Large intestine (tissue), 3 donors: ENCODE data around the gene SSU72. TPM values are rescaled to one million over a fixed set of nuclear protein-coding genes. Genes with fewer than 3 reads are reported as not detected.
A peak's percentile ranks its signal among the peaks of the same experiment; 100 is the strongest.

ENCODE experiments used
- DNase-seq, 2 donors: peaks; one replicate each; pipeline versions ENCODE4 v3.0.0 to v3.0.0-alpha.2; 2013
- H3K27ac ChIP-seq: one replicate; pipeline ENCODE4 v1.5.1; 2013; ENCODE audit warnings: low read length
- H3K27me3 ChIP-seq: 2 replicates; pipeline ENCODE4 v1.6.1; 2013; ENCODE audit warnings: low read length; ENCODE audit not compliant: control insufficient read depth, insufficient read depth
- H3K36me3 ChIP-seq: 2 replicates; pipeline ENCODE4 v1.6.1; 2013; ENCODE audit warnings: low read length; ENCODE audit not compliant: control insufficient read depth, insufficient read depth
- H3K4me1 ChIP-seq: one replicate; pipeline ENCODE4 v1.6.1; 2013; ENCODE audit warnings: low read length; ENCODE audit not compliant: control insufficient read depth, insufficient read depth
- H3K4me3 ChIP-seq: one replicate; pipeline ENCODE4 v1.5.1; 2013; ENCODE audit warnings: low read length
- H3K9me3 ChIP-seq: one replicate; pipeline ENCODE4 v1.6.1; 2013; ENCODE audit warnings: mild to moderate bottlenecking, low read depth, low read length, moderate library complexity; ENCODE audit not compliant: control insufficient read depth
- WGBS: methylation state at CpG from one replicate; pipeline ENCODE4 v1.1.5; 2013; ENCODE audit warnings: low lambda C conversion rate; ENCODE audit not compliant: insufficient coverage; 5-methylcytosine and 5-hydroxymethylcytosine counted together
- polyA plus RNA-seq: library from polyadenylated mRNA; unstranded; fragments of 120-200 nt; gene quantifications from one replicate; pipeline ENCODE4 v1.2.1, GENCODE V29; 2013

The SSU72 gene
- polyA plus RNA-seq, 1 donor: 79.4 TPM

DNA sequence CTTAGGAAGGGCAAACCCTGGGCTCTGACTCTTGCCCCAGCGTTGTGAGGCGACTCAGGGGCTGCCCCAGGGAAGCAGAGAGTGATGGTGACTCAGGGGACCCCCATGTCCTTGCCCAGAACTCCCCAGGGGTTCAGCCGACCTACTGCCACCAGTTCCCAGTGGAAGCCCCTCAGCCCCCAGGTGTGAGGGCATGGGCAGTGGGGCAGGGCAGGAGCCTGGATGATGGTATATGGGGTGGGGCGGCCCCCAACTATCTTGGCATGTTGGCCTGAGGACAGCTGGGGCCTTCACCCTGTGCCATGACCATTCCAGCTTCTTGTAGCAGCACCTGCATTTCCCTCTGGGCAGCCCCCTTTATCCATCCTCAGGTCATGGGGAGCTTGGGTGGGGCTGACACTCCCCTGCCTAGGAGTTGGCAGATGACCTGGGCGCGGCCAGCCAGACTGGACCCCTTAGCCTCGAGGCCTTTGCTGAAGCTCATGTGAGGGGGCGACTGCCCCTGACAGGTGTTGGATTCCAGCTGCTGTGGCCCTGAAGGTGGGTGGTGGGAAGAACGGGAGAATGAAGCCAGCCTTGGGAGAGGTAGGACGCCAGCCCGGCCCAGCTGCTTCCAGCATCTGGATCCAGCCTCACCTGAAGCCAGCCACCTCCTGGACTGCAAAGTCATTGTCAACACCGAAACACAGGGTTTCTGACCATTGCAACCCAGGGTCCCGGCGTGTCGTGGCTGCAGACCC, 27.1 kb upstream of the SSU72 start:
- peaks cover 16% of the 10 kb centered on the region for H3K9me3 ChIP-seq
- H3K27ac ChIP-seq: no peak overlapping the region
- H3K4me1 ChIP-seq: no peaks in the 10 kb centered on the region
- no peak overlapping the region for H3K4me3 ChIP-seq
- no peaks in the 10 kb centered on the region for H3K36me3 ChIP-seq
- peaks cover 61% of the 10 kb centered on the region for H3K27me3 ChIP-seq
- DNase-seq: no peak
- WGBS: no CpG with 5 or more reads among the region's 15 CpGs

DNA sequence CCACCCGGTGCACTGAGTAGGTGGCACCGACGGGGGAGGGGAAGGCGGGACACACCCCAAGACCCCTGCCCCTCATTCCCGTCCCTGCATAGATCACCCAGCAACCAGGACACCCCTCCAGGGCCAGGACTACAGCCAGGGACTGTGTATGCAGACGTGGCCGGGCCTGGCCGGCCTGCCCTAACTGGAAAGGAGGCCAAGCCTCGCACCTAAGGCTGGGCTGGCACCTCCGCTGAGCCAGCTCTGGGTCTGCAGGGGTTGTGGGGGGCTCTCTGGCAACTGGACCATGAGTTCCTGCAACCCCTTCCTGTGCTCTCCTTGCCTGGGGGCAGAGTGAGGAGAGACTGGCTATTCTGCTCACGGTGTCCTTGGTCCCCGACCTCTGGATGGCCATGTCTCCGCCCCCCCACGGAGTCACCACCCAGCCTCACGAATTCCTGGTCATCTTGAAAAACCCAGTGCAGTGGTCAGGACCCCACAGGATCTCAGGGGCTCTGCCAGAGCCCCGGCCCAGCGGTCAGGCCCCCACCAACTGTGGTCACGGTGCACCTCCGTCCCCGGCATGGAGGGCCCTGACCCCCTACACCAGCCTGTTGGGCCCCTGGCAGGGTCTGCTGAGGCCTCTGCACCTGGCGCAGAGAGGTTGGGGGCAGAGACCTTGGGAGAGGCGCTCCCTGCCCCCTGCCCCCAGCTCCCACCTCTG, 26.3 kb upstream of the SSU72 start:
- Histone ChIP-seq H3K27ac (no peak overlapping the region), H3K9me3 (peaks cover 16% of the 10 kb centered on the region), H3K4me3 (no peak overlapping the region), H3K36me3 (no peaks in the 10 kb centered on the region), H3K27me3 (peaks cover 68% of the 10 kb centered on the region), H3K4me1 (no peaks in the 10 kb centered on the region)
- DNase-seq: no peak
- no CpG with 5 or more reads among the region's 22 CpGs for WGBS

DNA sequence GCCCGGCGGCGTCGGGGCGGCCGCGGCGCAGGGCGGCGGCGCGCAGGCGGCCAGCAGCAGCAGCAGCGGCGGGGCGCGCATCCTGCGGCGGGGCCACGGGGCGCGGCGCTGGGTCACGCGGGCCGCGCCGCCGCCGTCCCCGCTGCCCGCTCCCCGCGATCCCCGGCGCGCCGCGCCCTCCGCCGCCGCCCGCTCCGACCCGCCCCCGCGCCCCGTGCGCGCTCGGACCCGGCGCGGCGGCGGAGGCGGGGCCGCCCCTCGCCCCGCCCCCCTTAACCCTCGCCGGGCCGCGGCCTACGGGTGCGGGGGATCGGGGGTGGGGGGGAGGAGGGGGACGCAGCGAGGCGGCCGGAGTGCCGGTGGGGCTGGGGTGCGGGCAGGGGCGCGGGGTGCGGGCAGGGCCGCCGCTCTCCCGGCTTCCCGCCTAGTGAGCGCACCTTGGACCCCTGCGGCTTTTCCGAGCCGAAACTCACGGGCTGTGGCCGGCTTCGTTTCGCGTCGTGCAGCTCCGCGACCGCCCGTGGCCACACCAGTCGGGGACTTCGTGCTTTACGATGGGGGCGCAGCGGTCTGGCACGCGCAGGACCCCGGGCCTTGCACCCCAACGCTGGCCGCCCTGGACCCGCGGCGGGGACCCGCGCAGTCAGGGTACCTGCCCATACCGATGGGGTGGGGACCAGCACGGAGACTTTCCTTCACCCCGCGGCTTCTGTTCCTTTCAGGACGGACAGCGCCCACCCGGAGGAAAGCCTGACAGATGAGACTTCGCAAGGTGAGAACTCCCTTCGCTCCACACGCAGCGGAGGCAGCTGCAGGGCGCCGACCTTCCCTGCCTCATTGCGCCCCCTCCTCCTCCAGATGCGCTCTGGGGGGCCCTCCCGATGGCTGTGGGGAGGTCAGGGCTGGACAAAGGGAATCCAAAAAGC, 25.5 kb upstream of the SSU72 start, which contains the start of gene FNDC10:
TSS of gene FNDC10 (minus strand) at position 201 of the 926 bp plus-strand sequence. CDS start at position 81, 120 bp downstream.
- Histone ChIP-seq H3K4me3 (no peak within 1 kb of the TSS), H3K4me1 (no peaks in the 10 kb centered on the region), H3K27me3 (peaks cover 75% of the 10 kb centered on the region), H3K36me3 (no peaks in the 10 kb centered on the region), H3K27ac (no peak within 1 kb of the TSS), H3K9me3 (peaks cover 16% of the 10 kb centered on the region)
- no CpG with 5 or more reads among the region's 125 CpGs for WGBS
- DNase-seq: peak in 1 of 2 donors; percentile 3

DNA sequence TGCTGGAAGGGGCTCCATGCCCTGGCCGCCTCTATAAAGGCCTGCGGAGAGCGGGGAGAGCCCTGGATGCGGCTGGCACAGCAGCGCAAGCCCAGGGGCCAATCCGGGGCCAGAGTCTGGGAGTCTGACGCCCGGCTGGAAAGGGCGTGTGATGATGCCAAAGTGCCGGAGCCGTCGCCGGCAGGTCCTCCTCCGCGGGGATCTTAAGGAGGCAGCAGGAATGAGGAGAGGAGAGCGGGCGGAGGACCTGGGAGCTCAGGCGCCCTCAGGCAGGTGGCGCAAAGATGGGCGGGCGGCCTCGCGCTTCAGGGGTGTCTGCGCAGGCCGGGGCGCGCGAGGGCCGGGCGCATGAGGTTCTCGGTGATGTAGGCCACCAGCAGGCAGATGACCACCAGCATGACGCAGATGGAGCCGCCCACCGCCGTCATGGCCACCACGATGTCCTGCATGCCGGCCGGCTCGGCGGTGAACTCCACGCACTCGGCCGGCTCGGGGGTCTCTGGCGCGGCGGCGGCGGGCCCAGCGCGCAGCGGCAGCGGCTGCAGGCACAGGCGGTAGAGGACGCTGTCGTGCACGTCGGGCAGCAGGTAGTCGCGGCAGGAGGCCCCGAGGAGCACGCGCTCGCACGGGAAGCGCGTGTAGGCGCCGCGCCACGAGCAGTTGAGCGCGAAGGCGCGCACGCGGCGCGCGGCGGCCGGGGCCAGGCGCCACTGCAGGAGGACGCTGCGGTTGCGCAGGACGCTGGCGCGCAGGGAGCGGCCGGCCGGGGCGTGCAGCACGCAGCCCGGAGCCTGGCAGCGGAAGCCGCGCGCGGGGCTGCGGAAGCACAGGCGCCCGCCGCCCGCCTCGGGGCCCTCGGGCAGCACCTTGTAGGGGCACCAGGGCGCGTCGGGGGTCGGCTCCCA, 24.6 kb upstream of the SSU72 start:
- peaks cover 84% of the 10 kb centered on the region for H3K27me3 ChIP-seq
- no CpG with 5 or more reads among the region's 111 CpGs for WGBS

DNA sequence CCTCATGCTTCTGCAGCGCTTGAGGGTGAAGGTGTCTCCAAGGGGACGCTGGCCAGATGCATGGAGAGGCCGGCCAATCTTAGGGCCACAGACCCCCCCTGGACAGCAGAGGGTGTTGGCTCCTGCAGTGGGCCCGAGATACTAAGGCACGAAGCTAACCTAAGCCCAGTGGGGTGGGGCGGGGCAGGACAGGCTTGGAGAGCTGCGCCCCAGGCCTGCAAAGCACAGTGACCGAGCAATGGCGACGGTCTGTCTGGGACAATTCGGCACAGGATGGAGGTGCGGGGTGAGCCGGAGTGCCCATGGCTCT, 24.0 kb upstream of the SSU72 start:
- peaks cover 85% of the 10 kb centered on the region for H3K27me3 ChIP-seq
- no peak overlapping the region for H3K27ac ChIP-seq
- peaks cover 16% of the 10 kb centered on the region for H3K9me3 ChIP-seq
- no peak for DNase-seq
- H3K36me3 ChIP-seq: no peaks in the 10 kb centered on the region
- H3K4me3 ChIP-seq: no peak overlapping the region
- whole genome bisulfite sequencing: no CpG with 5 or more reads among the region's 13 CpGs
- H3K4me1 ChIP-seq: no peaks in the 10 kb centered on the region

More for the DNA sequence above, 24.6 kb upstream of the SSU72 start:
- H3K4me1 ChIP-seq: no peaks in the 10 kb centered on the region
- no peak overlapping the region for H3K4me3 ChIP-seq
- no peaks in the 10 kb centered on the region for H3K36me3 ChIP-seq
- H3K27ac ChIP-seq: no peak overlapping the region
- H3K9me3 ChIP-seq: peaks cover 16% of the 10 kb centered on the region
- DNase-seq: peak in 1 of 2 donors; percentile 46

DNA sequence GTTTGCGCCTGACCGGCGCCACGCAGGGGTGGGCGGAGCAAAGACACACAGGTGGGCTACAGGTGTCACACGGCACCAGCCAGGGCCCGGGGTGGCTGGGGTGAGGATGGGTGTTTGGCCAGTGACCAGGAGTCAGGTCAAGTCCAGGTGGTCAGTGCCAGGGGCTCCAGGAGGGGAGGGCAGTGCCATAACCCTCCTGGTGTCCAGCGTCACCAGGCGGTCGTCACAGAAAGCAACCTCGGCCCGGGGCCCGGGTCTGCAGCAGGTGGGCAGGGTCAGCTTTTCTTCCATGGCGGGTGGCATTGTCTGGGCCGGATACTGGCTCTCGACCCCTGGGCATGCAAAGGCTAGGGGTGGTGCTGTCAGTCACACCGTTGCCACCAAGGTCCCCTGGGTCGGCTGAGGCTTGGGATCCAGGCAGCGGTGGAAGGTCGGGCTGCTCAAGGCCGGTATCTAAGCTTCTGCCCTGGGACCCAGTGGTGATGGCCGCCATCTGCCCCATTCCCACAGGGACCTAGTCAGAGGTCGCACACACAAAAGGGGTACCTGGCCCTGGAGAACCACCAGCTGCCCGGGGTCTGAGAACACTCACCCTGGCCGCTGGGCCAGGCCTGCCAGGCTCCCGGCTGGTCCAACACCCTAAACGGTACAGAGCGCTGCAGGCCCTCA, 23.5 kb upstream of the SSU72 start:
- Histone ChIP-seq H3K27me3 (peaks cover 81% of the 10 kb centered on the region), H3K9me3 (peaks cover 16% of the 10 kb centered on the region), H3K4me3 (no peak overlapping the region), H3K27ac (no peak overlapping the region), H3K36me3 (no peaks in the 10 kb centered on the region), H3K4me1 (no peaks in the 10 kb centered on the region)
- peak in 1 of 2 donors; percentile 1 for DNase-seq
- WGBS: no CpG with 5 or more reads among the region's 28 CpGs

DNA sequence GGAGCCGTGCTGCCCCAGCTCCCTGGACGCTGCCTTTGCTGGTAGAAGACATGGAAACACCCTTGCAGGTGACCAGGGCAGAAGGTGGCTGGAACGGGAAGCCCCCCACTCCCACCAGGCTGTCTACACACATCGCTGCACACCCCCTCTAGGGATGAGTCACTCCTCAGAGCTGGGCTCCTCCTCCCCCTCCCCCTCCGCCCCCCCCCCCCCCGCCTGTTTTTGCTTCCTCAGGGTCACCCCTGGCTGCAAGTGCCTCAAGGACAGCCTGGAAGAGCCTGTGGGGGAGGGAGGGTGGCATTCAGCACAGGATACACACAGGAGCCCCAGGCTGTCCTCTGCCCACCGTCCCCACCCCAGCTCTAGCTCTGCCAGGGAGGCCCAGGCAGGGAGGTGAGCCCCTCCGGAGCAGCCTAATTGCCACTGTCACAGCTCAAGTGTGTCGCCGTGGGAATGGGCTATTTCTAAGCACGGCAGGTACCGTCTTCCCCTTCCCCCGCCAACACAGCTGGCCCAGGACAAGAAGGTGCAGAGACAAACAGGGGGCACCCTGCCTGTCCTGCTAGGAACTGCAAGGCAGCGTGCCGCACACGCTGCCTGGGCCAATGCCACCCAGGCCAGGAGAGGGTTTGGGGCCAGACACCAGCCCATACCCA, 22.7 kb upstream of the SSU72 start:
- WGBS: no CpG with 5 or more reads among the region's 16 CpGs
- H3K9me3 ChIP-seq: peaks cover 16% of the 10 kb centered on the region
- H3K36me3 ChIP-seq: no peaks in the 10 kb centered on the region
- peaks cover 76% of the 10 kb centered on the region for H3K27me3 ChIP-seq
- no peaks in the 10 kb centered on the region for H3K4me1 ChIP-seq
- H3K4me3 ChIP-seq: no peak overlapping the region
- DNase-seq: no peak
- no peak overlapping the region for H3K27ac ChIP-seq

DNA sequence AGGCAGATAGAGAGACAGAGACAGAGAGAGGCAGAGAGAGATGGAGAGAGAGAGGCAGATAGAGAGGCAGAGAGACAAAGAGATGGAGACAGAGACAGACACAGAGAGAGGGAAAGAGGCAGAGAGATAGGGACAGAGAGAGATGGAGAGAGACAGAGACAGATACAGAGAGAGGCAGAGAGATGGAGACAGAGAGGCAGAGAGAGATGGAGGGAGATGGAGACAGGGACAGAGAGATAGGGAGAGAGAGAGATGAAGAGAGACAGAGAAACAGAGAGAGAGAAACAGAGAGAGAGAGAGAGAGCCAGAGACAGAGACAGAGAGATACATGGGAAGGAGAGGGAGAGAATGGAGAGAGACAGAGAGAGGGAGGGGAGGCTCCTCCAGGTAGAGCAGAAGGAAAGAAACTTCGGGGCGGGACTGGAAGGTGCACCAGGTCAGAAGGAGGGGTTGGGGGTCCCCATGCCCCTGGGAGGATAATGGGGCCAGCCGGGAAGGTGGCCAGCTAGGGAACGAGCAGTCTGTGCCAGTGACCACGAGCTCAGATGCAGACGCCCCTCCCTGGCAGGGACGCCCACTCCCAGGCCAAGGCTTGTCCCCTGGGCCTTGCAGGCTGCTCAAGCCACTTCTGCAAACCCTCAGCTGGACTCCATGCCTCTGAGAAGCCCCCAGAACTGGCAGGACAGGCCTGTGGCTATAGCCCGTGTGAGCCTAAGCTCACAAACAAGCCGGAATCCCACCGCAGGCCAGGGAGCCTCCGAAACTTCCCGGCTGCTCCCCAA, 22.0 kb upstream of the SSU72 start:
- Histone ChIP-seq H3K27ac (no peak overlapping the region), H3K4me1 (no peaks in the 10 kb centered on the region), H3K4me3 (no peak overlapping the region), H3K9me3 (peaks cover 16% of the 10 kb centered on the region), H3K36me3 (no peaks in the 10 kb centered on the region), H3K27me3 (peaks cover 68% of the 10 kb centered on the region)
- no peak for DNase-seq
- WGBS: no CpG with 5 or more reads among the region's 12 CpGs
